ENCODE measurements around the gene PCDHB16.

Gene PCDHB16

GRCh38 chr5:141234109-141234667 lies 52.0 kb downstream of the PCDHB16 start:
- no peak for DNase-seq (ENCODE audit: low spot score)

Measured in putamen (tissue), 1 donor.